Stomach (tissue), 9 donors: ENCODE data around the gene CEP164. TPM values are rescaled to one million over a fixed set of nuclear protein-coding genes. Genes with fewer than 3 reads are reported as not detected.

Experiments
- DNase-seq, 2 donors: peaks; one replicate each; pipeline versions ENCODE4 v3.0.0 to v3.0.0-alpha.2; 2013 to 2019
- H3K27ac ChIP-seq, 5 donors: fragments of 200-600 bp in 4 of 5; sonication (generic) in 4 of 5; one replicate each; pipeline ENCODE4 v1.5.1; 2013 to 2019; ENCODE audit warnings: mild to moderate bottlenecking in 1 of 5, moderate library complexity in 1 of 5
- H3K27me3 ChIP-seq, 3 donors: fragments of 200-600 bp; sonication (generic); one replicate each; pipeline ENCODE4 v1.5.1; 2017 to 2019; ENCODE audit warnings: mixed run types in 1 of 3
- H3K36me3 ChIP-seq, 4 donors: fragments of 200-600 bp; sonication (generic); 1 replicate in 3 of 4; 2 replicates in 1 of 4; pipeline ENCODE4 v1.5.1; 2016 to 2019
- H3K4me1 ChIP-seq, 4 donors: fragments of 200-600 bp; sonication (generic); one replicate each; pipeline ENCODE4 v1.5.1; 2016 to 2019
- H3K4me3 ChIP-seq, 4 donors: fragments of 200-600 bp; sonication (generic) in 3 of 4; one replicate each; pipeline ENCODE4 v1.5.1; 2016 to 2019; ENCODE audit warnings: mild to moderate bottlenecking in 1 of 4
- H3K9me3 ChIP-seq, 4 donors: fragments of 200-600 bp; sonication (generic); one replicate each; pipeline ENCODE4 v1.5.1; 2016 to 2019
- CTCF ChIP-seq, 7 experiments: fragments of 450-650 bp in 4 of 7; fragments of 200-600 bp in 3 of 7; sonication (generic) in 3 of 7; IDR thresholded peaks; one replicate each; pipeline ENCODE4 v1.5.1; 2016 to 2019; ENCODE audit warnings: antibody characterized with exemption in 7 of 7, control low read depth in 2 of 7, mild to moderate bottlenecking in 1 of 7
- EP300 ChIP-seq: sonication (generic); formaldehyde crosslinking; IDR thresholded peaks from one replicate; pipeline ENCODE4 v1.6.1; 2017; ENCODE audit warnings: antibody characterized with exemption
- POLR2A ChIP-seq, 4 donors: fragments of 450-650 bp; IDR thresholded peaks; one replicate each; pipeline ENCODE4 v1.6.1; 2016; ENCODE audit warnings: antibody characterized with exemption in 4 of 4, control low read depth in 2 of 4, mild to moderate bottlenecking in 1 of 4, moderate library complexity in 1 of 4
- POLR2AphosphoS5 ChIP-seq, 3 donors: sonication (generic); formaldehyde crosslinking; IDR thresholded peaks; one replicate each; pipeline ENCODE4 v1.6.1; 2016; ENCODE audit warnings: antibody characterized with exemption in 3 of 3
- WGBS, 5 donors: extraction: QIAGEN DNeasy Blood & Tissue Kit in 3 of 5; methylation state at CpG; one replicate each; pipeline versions ENCODE4 v1.1.5 to v1.1.7; 2013 to 2018; 5-methylcytosine and 5-hydroxymethylcytosine counted together
- intact Hi-C: fragments of 100-400 bp; cut with DNase I; formaldehyde crosslinking; loops from one replicate; pipeline ENCODE4 v1.15.1; 2023; ENCODE audit warnings: low total_unique reads
- polyA plus RNA-seq, 3 donors: library from polyadenylated mRNA; stranded (reverse); fragments of 200-250 nt; gene quantifications; one replicate each; pipeline ENCODE4 v1.2.3, GENCODE V29; 2013
- total RNA-seq, 5 donors: library from RNA; depleted of rRNA; stranded (reverse); fragments of >200 nt; gene quantifications; one replicate each; pipeline versions ENCODE4 v1.1.0 to v1.2.3, GENCODE V29; 2014 to 2016
- donor health status: healthy with polysubstance abuse.
- donor health status: Bipolar disorder and iron deficiency.
- donor health status: healthy.

The CEP164 gene
- total and polyA plus RNA-seq, 8 donors, result 9.5 to 40.9 (median 16.9) TPM

GRCh38 chr11:117409511-117409910, 81.9 kb downstream of the CEP164 start:
- TF ChIP-seq POLR2AphosphoS5 (IDR thresholded peaks at IDR 0.05) (no peak), CTCF (IDR thresholded peaks at IDR 0.05) (no peak), POLR2A (IDR thresholded peaks at IDR 0.05) (no peak), EP300 (no peak)
- DNase-seq, result no peak
- H3K27me3 ChIP-seq, result no peaks in the 10 kb centered on the region
- no peaks in the 10 kb centered on the region for H3K4me1 ChIP-seq
- intact Hi-C loops, result no loop called here
- peaks cover 28 to 89% (median 77%) of the 10 kb centered on the region in 4 donors for H3K36me3 ChIP-seq
- H3K4me3 ChIP-seq, result no peak overlapping the region
- no peak overlapping the region for H3K27ac ChIP-seq
- 93 to 97% (median 95%) methylated on average over 12 of the region's 12 CpGs for WGBS, 5 donors
- H3K9me3 ChIP-seq, result peaks cover 0 to 13% (median 8%) of the 10 kb centered on the region in 4 donors

GRCh38 chr11:117410238-117410637, 82.6 kb downstream of the CEP164 start:
- H3K4me1 ChIP-seq, result no peaks in the 10 kb centered on the region
- intact Hi-C loops, result no loop called here
- no peak for DNase-seq
- WGBS, 5 donors, result 95 to 98% (median 97%) methylated on average over 1 of the region's 1 CpG
- H3K27ac ChIP-seq, result no peak overlapping the region
- peaks cover 21 to 82% (median 70%) of the 10 kb centered on the region in 4 donors for H3K36me3 ChIP-seq
- TF ChIP-seq POLR2A (IDR thresholded peaks at IDR 0.05), result no peak
- TF ChIP-seq CTCF (IDR thresholded peaks at IDR 0.05), result no peak
- no peak for TF ChIP-seq POLR2AphosphoS5 (IDR thresholded peaks at IDR 0.05)
- no peak for TF ChIP-seq EP300
- H3K9me3 ChIP-seq, result peaks cover 0 to 11% (median 7%) of the 10 kb centered on the region in 4 donors
- H3K4me3 ChIP-seq, result no peak overlapping the region
- no peaks in the 10 kb centered on the region for H3K27me3 ChIP-seq

GRCh38 chr11:117410861-117411710, 83.4 kb downstream of the CEP164 start:
- WGBS, 5 donors, result 78 to 84% (median 80%) methylated on average over 14 of the region's 14 CpGs
- peaks cover 16 to 73% (median 63%) of the 10 kb centered on the region in 4 donors for H3K36me3 ChIP-seq
- intact Hi-C loops, result no loop called here
- TF ChIP-seq POLR2A (IDR thresholded peaks at IDR 0.05), result no peak
- no peak for TF ChIP-seq CTCF (IDR thresholded peaks at IDR 0.05)
- TF ChIP-seq EP300, result no peak
- TF ChIP-seq POLR2AphosphoS5 (IDR thresholded peaks at IDR 0.05), result no peak
- H3K4me3 ChIP-seq, result no peak overlapping the region
- peak in 1 of 2 donors; percentile 14 for DNase-seq
- H3K27me3 ChIP-seq, result no peaks in the 10 kb centered on the region
- H3K9me3 ChIP-seq, result peaks cover 0 to 3% (median 2%) of the 10 kb centered on the region in 4 donors
- H3K27ac ChIP-seq, result no peak overlapping the region
- H3K4me1 ChIP-seq, result no peaks in the 10 kb centered on the region

- no peaks in the 10 kb centered on the region for H3K27me3 ChIP-seq
- intact Hi-C loops, result no loop called here
- no peak overlapping the region for H3K4me3 ChIP-seq
- no peak for DNase-seq
- no peak for TF ChIP-seq CTCF (IDR thresholded peaks at IDR 0.05)
- TF ChIP-seq POLR2AphosphoS5 (IDR thresholded peaks at IDR 0.05), result no peak
- TF ChIP-seq EP300, result no peak
- no peak for TF ChIP-seq POLR2A (IDR thresholded peaks at IDR 0.05)
- no peaks in the 10 kb centered on the region for H3K4me1 ChIP-seq
- H3K36me3 ChIP-seq, result peaks cover 15 to 67% (median 56%) of the 10 kb centered on the region in 4 donors
- 78 to 93% (median 86%) methylated on average over 9 to 10 of the region's 10 CpGs for WGBS, 5 donors
- no peak overlapping the region for H3K27ac ChIP-seq
- no peaks in the 10 kb centered on the region for H3K9me3 ChIP-seq
These were observed 84.1 kb downstream of the CEP164 start for GRCh38 chr11:117411736-117412135.
